MM.1S (cell line): ENCODE data around the gene NSD1.

Source experiments
- DNase-seq: peaks from one replicate; pipeline ENCODE4 v3.0.0-alpha.2; 2015
- H2AFZ ChIP-seq: fragments of 300-600 bp; sonication (generic); 2 replicates; pipeline ENCODE4 v1.6.0; 2016; ENCODE audit warnings: antibody characterized with exemption, low read length
- H3F3A ChIP-seq: fragments of 300-600 bp; sonication (generic); 2 replicates; pipeline ENCODE4 v1.6.1; 2016; ENCODE audit warnings: mild to moderate bottlenecking, antibody characterized with exemption, low read length, moderate library complexity, mixed read lengths; ENCODE audit not compliant: insufficient read depth
- H3K27ac ChIP-seq: fragments of 300-600 bp; sonication (generic); 2 replicates; pipeline ENCODE4 v1.5.1; 2016; ENCODE audit warnings: mild to moderate bottlenecking, low read length
- H3K27me3 ChIP-seq: fragments of 300-600 bp; sonication (generic); replicated peaks from 2 replicates; pipeline ENCODE4 v1.6.0; 2016; ENCODE audit warnings: low read length; ENCODE audit not compliant: insufficient read depth
- H3K36me3 ChIP-seq: fragments of 300-600 bp; sonication (generic); replicated peaks from 2 replicates; pipeline ENCODE4 v1.6.1; 2016; ENCODE audit warnings: mild to moderate bottlenecking, low read length, mixed read lengths; ENCODE audit not compliant: insufficient read depth
- H3K4me1 ChIP-seq: fragments of 300-600 bp; sonication (generic); 2 replicates; pipeline ENCODE4 v1.6.1; 2016; ENCODE audit warnings: low read length, mixed read lengths
- H3K4me2 ChIP-seq: fragments of 300-600 bp; sonication (generic); 2 replicates; pipeline ENCODE4 v1.6.0; 2016; ENCODE audit warnings: low read depth, low read length
- H3K4me3 ChIP-seq: fragments of 300-600 bp; sonication (generic); 2 replicates; pipeline ENCODE4 v1.5.1; 2016; ENCODE audit warnings: low read length, mixed read lengths
- H3K79me2 ChIP-seq: fragments of 300-600 bp; sonication (generic); 2 replicates; pipeline ENCODE4 v1.6.1; 2016; ENCODE audit warnings: mixed run types, low read length, mixed read lengths
- H3K9ac ChIP-seq: fragments of 300-600 bp; sonication (generic); 2 replicates; pipeline ENCODE4 v1.6.1; 2016; ENCODE audit warnings: low read length, mixed read lengths
- H3K9me2 ChIP-seq: fragments of 300-600 bp; sonication (generic); replicated peaks from 2 replicates; pipeline ENCODE4 v1.6.1; 2016; ENCODE audit warnings: mild to moderate bottlenecking, low read length, mixed read lengths; ENCODE audit not compliant: insufficient read depth
- H3K9me3 ChIP-seq: fragments of 300-600 bp; sonication (generic); replicated peaks from 2 replicates; pipeline ENCODE4 v1.6.1; 2016; ENCODE audit warnings: mild to moderate bottlenecking, low read length, mixed read lengths; ENCODE audit not compliant: insufficient read depth
- H4K20me1 ChIP-seq: fragments of 300-600 bp; sonication (generic); 2 replicates; pipeline ENCODE4 v1.6.1; 2016; ENCODE audit warnings: mild to moderate bottlenecking, low read length, moderate library complexity, mixed read lengths; ENCODE audit not compliant: insufficient read depth
- CTCF ChIP-seq: fragments of 300-600 bp; sonication (generic); IDR thresholded peaks from 2 replicates; pipeline ENCODE4 v1.5.1; 2016; ENCODE audit warnings: antibody characterized with exemption, low read length, mixed read lengths
- EZH2 ChIP-seq: fragments of 300-600 bp; sonication (generic); optimal IDR thresholded peaks from 2 replicates; pipeline ENCODE3; 2017; ENCODE audit warnings: low read depth, mild to moderate bottlenecking, antibody characterized with exemption, low read length, mixed read lengths
- EZH2phosphoT487 ChIP-seq: fragments of 300-600 bp; sonication (generic); IDR thresholded peaks from 2 replicates; pipeline ENCODE4 v1.6.1; 2018; ENCODE audit warnings: antibody characterized with exemption, low read length

The NSD1 gene

GRCh38 chr5:177275883-177276282 is 142.3 kb downstream of the NSD1 start:
- H3K9me3 ChIP-seq = no peaks in the 10 kb centered on the region
- TF ChIP-seq CTCF = no peak
- TF ChIP-seq EZH2 = no peak
- TF ChIP-seq EZH2phosphoT487 = no peak
- peaks cover 4% of the 10 kb centered on the region; the same call in 1 of the 2 replicates for H3F3A ChIP-seq
- no peak overlapping the region for H3K9ac ChIP-seq
- H3K4me3 ChIP-seq = no peak overlapping the region
- no peaks in the 10 kb centered on the region for H3K4me1 ChIP-seq
- no peaks in the 10 kb centered on the region for H3K27me3 ChIP-seq
- no peak for DNase-seq
- no peak overlapping the region for H3K27ac ChIP-seq
- H3K36me3 ChIP-seq = 0 out of 2 replicates have a peak, but pooled peaks cover 3% of the 10 kb centered on the region
- no peaks in the 10 kb centered on the region for H4K20me1 ChIP-seq
- no peak overlapping the region for H2AFZ ChIP-seq
- H3K4me2 ChIP-seq = no peak overlapping the region
- no peaks in the 10 kb centered on the region for H3K79me2 ChIP-seq
- H3K9me2 ChIP-seq = no peaks in the 10 kb centered on the region

- no peak overlapping the region for H3K4me2 ChIP-seq
- no peaks in the 10 kb centered on the region for H3K4me1 ChIP-seq
- H2AFZ ChIP-seq = no peak overlapping the region
- peaks cover 4% of the 10 kb centered on the region; the same call in 1 of the 2 replicates for H3F3A ChIP-seq
- no peaks in the 10 kb centered on the region for H3K79me2 ChIP-seq
- H3K9ac ChIP-seq = no peak overlapping the region
- no peaks in the 10 kb centered on the region for H3K27me3 ChIP-seq
- H3K9me2 ChIP-seq = no peaks in the 10 kb centered on the region
- no peak overlapping the region for H3K27ac ChIP-seq
- H3K4me3 ChIP-seq = no peak overlapping the region
- H3K9me3 ChIP-seq = no peaks in the 10 kb centered on the region
- no peak for DNase-seq
- 0 out of 2 replicates have a peak, but pooled peaks cover 3% of the 10 kb centered on the region for H3K36me3 ChIP-seq
- H4K20me1 ChIP-seq = no peaks in the 10 kb centered on the region
- no peak for TF ChIP-seq EZH2phosphoT487
- no peak for TF ChIP-seq EZH2
- no peak for TF ChIP-seq CTCF
Measured at GRCh38 chr5:177276886-177277285, 143.3 kb downstream of the NSD1 start.

DNA sequence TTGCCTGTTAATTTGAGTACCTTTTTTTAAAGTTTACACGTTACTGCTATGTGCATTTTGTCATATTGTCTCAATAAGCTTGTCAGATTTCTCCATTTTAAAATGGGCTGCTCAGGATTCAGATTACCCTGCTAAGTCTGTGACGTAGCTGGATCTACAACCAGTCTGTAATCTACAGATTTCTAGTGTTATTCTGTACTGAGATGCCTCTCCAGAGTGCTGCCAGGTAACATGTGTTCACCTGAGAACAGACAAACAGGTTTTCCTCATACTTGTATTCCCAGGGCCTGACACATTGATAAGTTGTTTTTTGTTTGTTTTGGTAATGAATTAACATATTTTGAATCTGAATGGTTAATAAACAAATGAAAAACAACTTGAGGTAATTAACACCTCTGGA is 154.6 kb downstream of the NSD1 start:
- no peak overlapping the region for H3K4me2 ChIP-seq
- no peak for DNase-seq
- no peaks in the 10 kb centered on the region for H3K9me2 ChIP-seq
- no peak overlapping the region for H2AFZ ChIP-seq
- H3K79me2 ChIP-seq = no peaks in the 10 kb centered on the region
- TF ChIP-seq EZH2 = no peak
- no peak for TF ChIP-seq CTCF
- TF ChIP-seq EZH2phosphoT487 = no peak
- no peaks in the 10 kb centered on the region for H3K27me3 ChIP-seq
- H3K9ac ChIP-seq = no peak overlapping the region
- H3K4me3 ChIP-seq = no peak overlapping the region
- H3F3A ChIP-seq = peaks cover 28% of the 10 kb centered on the region
- H3K4me1 ChIP-seq = peaks cover 22% of the 10 kb centered on the region
- no peak overlapping the region for H3K27ac ChIP-seq
- H4K20me1 ChIP-seq = no peaks in the 10 kb centered on the region
- no peaks in the 10 kb centered on the region for H3K9me3 ChIP-seq
- H3K36me3 ChIP-seq = no peaks in the 10 kb centered on the region
